Measurements from ENCODE around the gene SRSF9.
"Not testable (repeated sequence)": the region's sequence is repeated elsewhere in the genome, so short reads cannot be mapped to it uniquely, and the experiment has no call there.

Gene SRSF9

GRCh38 chr12:120469450-120470149 is at the start of gene SRSF9:
TSS of gene SRSF9 (minus strand) at chr12:120469748. CDS start at chr12:120469609, 139 bp downstream.
- peak; percentile 94 for DNase-seq

GRCh38 chr12:120519324-120519723 is 49.8 kb upstream of the SRSF9 start:
- DNase-seq, result not testable (repeated sequence)

GRCh38 chr12:120515496-120515895 is 45.9 kb upstream of the SRSF9 start:
- DNase-seq, result no peak

GRCh38 chr12:120514002-120514401 is 44.5 kb upstream of the SRSF9 start:
- DNase-seq, result no peak

- DNase-seq, result no peak
These were observed 39.0 kb upstream of the SRSF9 start for GRCh38 chr12:120508537-120508936.

- no peak for DNase-seq
These were observed 35.0 kb upstream of the SRSF9 start for GRCh38 chr12:120504587-120504986.

GRCh38 chr12:120500581-120500980 is 31.0 kb upstream of the SRSF9 start:
- no peak for DNase-seq

GRCh38 chr12:120498870-120499515 is 29.4 kb upstream of the SRSF9 start:
- no peak for DNase-seq

GRCh38 chr12:120497524-120498150 is 28.1 kb upstream of the SRSF9 start:
- no peak for DNase-seq

GRCh38 chr12:120496413-120497340 is 27.1 kb upstream of the SRSF9 start:
- DNase-seq, result peak; percentile 45

GRCh38 chr12:120495731-120496412 is 26.3 kb upstream of the SRSF9 start, which contains the start of gene DYNLL1:
TSS of gene DYNLL1 (plus strand) at chr12:120496113. CDS start at chr12:120496422, 309 bp downstream.
- DNase-seq, result peak; percentile 95

- no peak for DNase-seq
These were observed 25.7 kb upstream of the SRSF9 start for GRCh38 chr12:120495186-120495730.

- no peak for DNase-seq
These were observed 21.4 kb upstream of the SRSF9 start for GRCh38 chr12:120490833-120491512.

GRCh38 chr12:120490325-120490724 is 20.8 kb upstream of the SRSF9 start:
- no peak for DNase-seq

GRCh38 chr12:120489018-120489417 is 19.5 kb upstream of the SRSF9 start:
- no peak for DNase-seq

- DNase-seq, result no peak
These were observed 18.6 kb upstream of the SRSF9 start for GRCh38 chr12:120488057-120488640.

GRCh38 chr12:120487552-120487951 is 18.0 kb upstream of the SRSF9 start:
- DNase-seq, result not testable (repeated sequence)

- DNase-seq, result no peak
These were observed 16.7 kb upstream of the SRSF9 start for GRCh38 chr12:120485961-120486881.

- no peak for DNase-seq
These were observed 14.1 kb upstream of the SRSF9 start for GRCh38 chr12:120483621-120484020.

All from NCI-H2171 (cell line).